IMR-90 (cell line): ENCODE data around the gene MT1A. TPM values are rescaled to one million over a fixed set of nuclear protein-coding genes. Genes with fewer than 3 reads are reported as not detected.

Source experiments
- ATAC-seq: fragments of 200-7000 bp; cut with Tn5 transposase; 2 replicates; pipeline ENCODE4 v1.9.1; 2020; ENCODE audit warnings: low read depth, mild to moderate bottlenecking, moderate library complexity
- BruUV-seq: library from RNA; stranded (reverse); fragments of 400-500 nt; replicated peaks from 2 replicates; lab custom pipeline; 2021; lab: Mats Ljungman, UMichigan
- CTCF ChIA-PET: fragments of 300-600 bp; formaldehyde crosslinking; extraction: SDS; loops from one replicate; lab custom pipeline; 2021; ENCODE audit warnings: antibody characterized with exemption; lab: Yijun Ruan, JAX
- POLR2A ChIA-PET: fragments of 300-600 bp; sonication (Branson Sonifier 250); formaldehyde crosslinking; loops from one replicate; lab custom pipeline; 2022; ENCODE audit warnings: antibody characterized with exemption; ENCODE audit not compliant: unreplicated experiment; lab: Charles Lee
- DNase-seq: peaks from one replicate; pipeline ENCODE4 v3.0.0; 2013
- H2AFZ ChIP-seq: replicated peaks from 2 replicates; pipeline ENCODE3; 2013; ENCODE audit warnings: low read length, mild to moderate bottlenecking; ENCODE audit not compliant: poor library complexity
- H2AK5ac ChIP-seq: 2 replicates; pipeline ENCODE4 v1.6.1; 2013; ENCODE audit warnings: low read depth, low read length, inconsistent platforms
- H2AK9ac ChIP-seq: replicated peaks from 2 replicates; pipeline ENCODE3; 2013; ENCODE audit warnings: mild to moderate bottlenecking, low read depth, low read length, moderate library complexity; ENCODE audit not compliant: poor library complexity
- H2BK120ac ChIP-seq: 2 replicates; pipeline ENCODE4 v1.6.1; 2013; ENCODE audit warnings: low read depth, low read length, inconsistent platforms
- H2BK15ac ChIP-seq: 3 replicates; pipeline ENCODE4 v1.6.1; 2013; ENCODE audit warnings: low read depth, low read length, inconsistent platforms
- H2BK20ac ChIP-seq: 2 replicates; pipeline ENCODE4 v1.6.1; 2013; ENCODE audit warnings: low read depth, mild to moderate bottlenecking, inconsistent platforms, low read length, moderate library complexity
- H2BK5ac ChIP-seq: 2 replicates; pipeline ENCODE4 v1.6.1; 2013; ENCODE audit warnings: mild to moderate bottlenecking, low read depth, low read length, inconsistent platforms; ENCODE audit not compliant: poor library complexity, severe bottlenecking
- H3K14ac ChIP-seq: replicated peaks from 2 replicates; pipeline ENCODE4 v1.6.1; 2013; ENCODE audit warnings: low read depth, low read length, inconsistent platforms
- H3K18ac ChIP-seq: 2 replicates; pipeline ENCODE4 v1.6.1; 2013; ENCODE audit warnings: low read depth, low read length, control low read depth
- H3K23ac ChIP-seq: 2 replicates; pipeline ENCODE4 v1.6.1; 2013; ENCODE audit warnings: low read depth, low read length, inconsistent platforms
- H3K27ac ChIP-seq: 2 replicates; pipeline ENCODE4 v1.5.1; 2013; ENCODE audit warnings: mild to moderate bottlenecking, control low read depth, low read length; ENCODE audit not compliant: insufficient read depth
- H3K27me3 ChIP-seq: 2 replicates; pipeline ENCODE4 v1.6.1; 2013; ENCODE audit warnings: low read length; ENCODE audit not compliant: control insufficient read depth, insufficient read depth
- H3K36me3 ChIP-seq: 2 replicates; pipeline ENCODE4 v1.6.1; 2013; ENCODE audit warnings: low read length, mixed read lengths; ENCODE audit not compliant: control insufficient read depth, insufficient read depth
- H3K4ac ChIP-seq: 2 replicates; pipeline ENCODE4 v1.6.1; 2013; ENCODE audit warnings: low read depth, low read length, inconsistent platforms
- H3K4me1 ChIP-seq: 2 replicates; pipeline ENCODE4 v1.6.1; 2013; ENCODE audit warnings: low read length, mixed read lengths; ENCODE audit not compliant: control insufficient read depth, insufficient read depth
- H3K4me2 ChIP-seq: 2 replicates; pipeline ENCODE4 v1.6.1; 2013; ENCODE audit warnings: low read depth, mild to moderate bottlenecking, control low read depth, low read length, moderate library complexity
- H3K4me3 ChIP-seq: 2 replicates; pipeline ENCODE4 v1.5.1; 2013; ENCODE audit warnings: low read depth, mild to moderate bottlenecking, control low read depth, low read length, moderate library complexity; ENCODE audit not compliant: insufficient read depth
- H3K56ac ChIP-seq: 2 replicates; pipeline ENCODE4 v1.6.1; 2013; ENCODE audit warnings: low read length, inconsistent platforms; ENCODE audit not compliant: insufficient read depth; ENCODE audit errors: extremely low read depth
- H3K79me1 ChIP-seq, 2 experiments: 2 replicates each; pipeline ENCODE4 v1.6.1; 2013; ENCODE audit warnings: low read length in 2 of 2, inconsistent platforms in 1 of 2, low read depth in 1 of 2
- H3K9ac ChIP-seq: 2 replicates; pipeline ENCODE4 v1.6.1; 2013; ENCODE audit warnings: low read depth, low read length, control low read depth
- H3K9me1 ChIP-seq: 2 replicates; pipeline ENCODE4 v1.6.1; 2013; ENCODE audit warnings: low read length, inconsistent platforms; ENCODE audit not compliant: insufficient read depth
- H3K9me3 ChIP-seq: 2 replicates; pipeline ENCODE4 v1.6.1; 2013; ENCODE audit warnings: low read length; ENCODE audit not compliant: control insufficient read depth, insufficient read depth
- H4K20me1 ChIP-seq: 2 replicates; pipeline ENCODE4 v1.6.1; 2013; ENCODE audit warnings: low read length, inconsistent platforms; ENCODE audit not compliant: insufficient read depth
- H4K5ac ChIP-seq: 2 replicates; pipeline ENCODE4 v1.6.1; 2013; ENCODE audit warnings: mild to moderate bottlenecking, low read depth, low read length, control low read depth
- H4K8ac ChIP-seq, 2 experiments: 2 replicates each; pipeline ENCODE4 v1.6.1; 2013; ENCODE audit warnings: low read depth in 2 of 2, low read length in 2 of 2, control low read depth in 1 of 2, inconsistent platforms in 1 of 2
- H4K91ac ChIP-seq: 2 replicates; pipeline ENCODE4 v1.6.1; 2013; ENCODE audit warnings: low read depth, low read length, inconsistent platforms; ENCODE audit not compliant: insufficient read depth
- BHLHE40 ChIP-seq: fragments of 150-350 bp; IDR thresholded peaks from 2 replicates; pipeline ENCODE4 v1.6.1; 2016; ENCODE audit warnings: mild to moderate bottlenecking, low read depth, low read length
- CHD1 ChIP-seq: IDR thresholded peaks from 2 replicates; pipeline ENCODE4 v1.6.1; 2012; ENCODE audit warnings: low read depth, low read length, improper control_type of control experiment
- CTCF ChIP-seq: conservative IDR thresholded peaks from 2 replicates; pipeline ENCODE4 v1.5.1; 2012; ENCODE audit warnings: mild to moderate bottlenecking, low read depth, low read length, improper control_type of control experiment
- RAD21 ChIP-seq: IDR thresholded peaks from 2 replicates; pipeline ENCODE4 v1.6.1; 2012; ENCODE audit warnings: low read length, improper control_type of control experiment
- USF2 ChIP-seq: fragments of 150-350 bp; IDR thresholded peaks from 2 replicates; pipeline ENCODE4 v1.6.1; 2017; ENCODE audit warnings: mild to moderate bottlenecking, antibody characterized with exemption, low read length, low read depth
- WGBS, 2 experiments: methylation state at CpG; one replicate each; pipeline versions ENCODE4 v1.1.5 to v1.1.7; 2013; ENCODE audit warnings: missing lambda C conversion rate in 2 of 2; ENCODE audit not compliant: insufficient read length in 1 of 2; ENCODE audit errors: extremely low coverage in 2 of 2; 5-methylcytosine and 5-hydroxymethylcytosine counted together
- dilution Hi-C: fragments of 300-500 bp; cut with HindIII; formaldehyde crosslinking; loops from one replicate; pipeline ENCODE4 v1.14.3; 2018; ENCODE audit warnings: low sequenced_read_pairs; ENCODE audit not compliant: unreplicated experiment
- in situ Hi-C: fragments of 300-500 bp; cut with MboI; formaldehyde crosslinking; loops from 3 replicates; pipeline ENCODE4 v1.14.3; 2019; ENCODE audit warnings: low sequenced_read_pairs, inconsistent platforms, mixed read lengths
- intact Hi-C: fragments of 100-400 bp; cut with micrococcal nuclease; formaldehyde crosslinking; loops from 2 replicates; pipeline ENCODE4 v1.10.0; 2022
- polyA plus RNA-seq, 3 experiments: library from polyadenylated mRNA; depleted of rRNA; stranded (reverse); fragments of >200 nt; gene quantifications; 2 replicates each; pipeline ENCODE4 v1.2.3, GENCODE V29; 2012; ENCODE audit warnings: low replicate concordance in 1 of 3
- total RNA-seq: library from RNA; depleted of rRNA; stranded (reverse); fragments of >200 nt; gene quantifications from 2 replicates; pipeline ENCODE4 v1.2.3, GENCODE V29; 2012

The MT1A gene
- total and polyA plus RNA-seq, 2 of the 4 experiments (the other 2 are of a cell fraction), result 1.6 TPM; not detected in 1

- Histone ChIP-seq H3K4me2 (no peak overlapping the region), H3K9ac (no peak overlapping the region), H2AFZ (no peak overlapping the region), H3K18ac (no peak overlapping the region), H2BK15ac (no peak overlapping the region), H2BK120ac (no peak overlapping the region), H3K9me3 (peaks cover 3% of the 10 kb centered on the region; the same call in 1 of the 2 replicates), H2AK9ac (no peak overlapping the region), H3K27ac (no peak overlapping the region), H3K56ac (no peak overlapping the region), H2BK5ac (no peak overlapping the region), H3K27me3 (no peaks in the 10 kb centered on the region), H3K79me1 (peaks cover 3% of the 10 kb centered on the region in 2 experiments; a peak in 1 of 4 replicates), H3K4ac (no peak overlapping the region), H3K4me1 (peaks cover 7% of the 10 kb centered on the region; the same call in 1 of the 2 replicates), H3K36me3 (no peaks in the 10 kb centered on the region; the same call in 1 of the 2 replicates), H4K91ac (no peak overlapping the region), H3K9me1 (no peaks in the 10 kb centered on the region), H2AK5ac (no peak overlapping the region), H2BK20ac (no peak overlapping the region), H3K4me3 (no peak overlapping the region), H4K5ac (no peak overlapping the region), H4K20me1 (no peaks in the 10 kb centered on the region), H3K14ac (no peak overlapping the region), H3K23ac (no peak overlapping the region), H4K8ac (no peak overlapping the region)
- DNase-seq, result no peak
- POLR2A ChIA-PET, result no interaction called here
- in situ Hi-C loops, result no loop called here
- TF ChIP-seq RAD21, result no peak
- TF ChIP-seq CHD1, result no peak
- TF ChIP-seq BHLHE40, result no peak
- no peak for TF ChIP-seq CTCF
- TF ChIP-seq USF2, result no peak
- dilution Hi-C loops, result no loop called here
- no TSS peak for BruUV-seq
- CTCF ChIA-PET, result interaction anchor here (1.4 kb wide), 1 partner anchor 17 kb away, joined by 4 read pairs; no protein-coding TSS in a partner anchor
- 83% methylated on average over 1 of the region's 4 CpGs; no CpG with 5 or more reads in 1 of the 2 experiments for WGBS, 2 experiments
- no peak for ATAC-seq
- intact Hi-C loops, result loop anchor here (5.0 kb wide), 2 partner anchors 57 to 77 kb away; partner anchors contain the start of genes MT1E and MT2A
Measured at GRCh38 chr16:56684256-56684925, 45.9 kb downstream of the MT1A start.
